ENCODE results near the gene SIVA1.
A peak's percentile ranks its signal among the peaks of the same experiment; 100 is the strongest.

Gene SIVA1

GRCh38 chr14:104753528-104754212 is 723 bp downstream of the SIVA1 start:
- DNase-seq, result no peak

- no peak for DNase-seq
Measured at GRCh38 chr14:104754213-104754851, 1.4 kb downstream of the SIVA1 start.

DNA sequence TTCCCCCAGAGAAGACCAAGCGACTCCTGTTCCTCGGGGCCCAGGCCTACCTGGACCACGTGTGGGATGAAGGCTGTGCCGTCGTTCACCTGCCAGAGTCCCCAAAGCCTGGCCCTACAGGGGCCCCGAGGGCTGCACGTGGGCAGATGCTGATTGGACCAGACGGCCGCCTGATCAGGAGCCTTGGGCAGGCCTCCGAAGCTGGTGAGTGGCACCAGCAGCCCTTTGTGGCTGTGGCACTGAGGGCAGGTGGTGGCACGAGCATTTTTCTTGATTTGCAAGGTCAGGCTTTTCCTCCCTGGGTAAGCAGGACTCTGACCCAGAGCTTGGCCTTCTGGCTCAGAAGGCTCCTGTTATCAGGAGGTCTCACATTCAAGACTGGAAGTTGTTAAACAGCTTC is 2.7 kb downstream of the SIVA1 start:
- no peak for DNase-seq

GRCh38 chr14:104756477-104757237 is 3.7 kb downstream of the SIVA1 start:
- no peak for DNase-seq

GRCh38 chr14:104757238-104757585 is 4.3 kb downstream of the SIVA1 start:
- no peak for DNase-seq

DNA sequence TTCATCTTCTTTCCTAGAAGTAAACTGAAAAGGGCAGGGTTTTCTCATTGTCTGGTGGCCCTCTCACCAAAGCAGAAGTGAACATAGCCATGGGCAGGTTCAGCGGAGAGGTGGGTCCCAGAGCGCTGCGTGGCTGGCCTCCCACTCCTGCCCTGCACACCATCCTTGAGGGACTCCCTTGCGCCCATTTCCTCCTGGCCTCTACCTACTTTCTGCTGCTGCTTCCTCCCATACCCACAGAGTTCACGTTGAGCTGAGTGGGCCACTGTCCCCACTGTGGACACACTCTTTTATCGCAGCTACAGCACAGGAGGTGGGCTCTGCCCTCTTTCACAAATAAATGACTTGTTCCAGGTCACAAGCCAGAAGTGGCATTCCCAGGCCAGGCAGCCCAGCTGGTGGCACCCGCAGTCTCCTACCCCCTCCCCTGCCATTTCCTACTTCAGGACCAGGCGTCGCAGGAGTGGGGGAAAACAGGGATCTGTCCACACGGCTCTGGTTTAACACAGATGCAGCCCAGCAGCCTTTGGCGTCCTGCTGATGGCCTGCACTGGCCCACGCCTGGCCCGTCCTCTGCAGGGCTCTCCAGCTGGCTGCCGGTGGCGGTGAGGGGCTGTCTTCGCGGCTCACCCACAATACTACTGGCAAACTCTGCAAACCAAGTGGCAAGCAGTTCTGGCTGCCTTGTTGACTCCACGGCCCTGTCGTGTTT is 4.9 kb downstream of the SIVA1 start:
- no peak for DNase-seq

DNA sequence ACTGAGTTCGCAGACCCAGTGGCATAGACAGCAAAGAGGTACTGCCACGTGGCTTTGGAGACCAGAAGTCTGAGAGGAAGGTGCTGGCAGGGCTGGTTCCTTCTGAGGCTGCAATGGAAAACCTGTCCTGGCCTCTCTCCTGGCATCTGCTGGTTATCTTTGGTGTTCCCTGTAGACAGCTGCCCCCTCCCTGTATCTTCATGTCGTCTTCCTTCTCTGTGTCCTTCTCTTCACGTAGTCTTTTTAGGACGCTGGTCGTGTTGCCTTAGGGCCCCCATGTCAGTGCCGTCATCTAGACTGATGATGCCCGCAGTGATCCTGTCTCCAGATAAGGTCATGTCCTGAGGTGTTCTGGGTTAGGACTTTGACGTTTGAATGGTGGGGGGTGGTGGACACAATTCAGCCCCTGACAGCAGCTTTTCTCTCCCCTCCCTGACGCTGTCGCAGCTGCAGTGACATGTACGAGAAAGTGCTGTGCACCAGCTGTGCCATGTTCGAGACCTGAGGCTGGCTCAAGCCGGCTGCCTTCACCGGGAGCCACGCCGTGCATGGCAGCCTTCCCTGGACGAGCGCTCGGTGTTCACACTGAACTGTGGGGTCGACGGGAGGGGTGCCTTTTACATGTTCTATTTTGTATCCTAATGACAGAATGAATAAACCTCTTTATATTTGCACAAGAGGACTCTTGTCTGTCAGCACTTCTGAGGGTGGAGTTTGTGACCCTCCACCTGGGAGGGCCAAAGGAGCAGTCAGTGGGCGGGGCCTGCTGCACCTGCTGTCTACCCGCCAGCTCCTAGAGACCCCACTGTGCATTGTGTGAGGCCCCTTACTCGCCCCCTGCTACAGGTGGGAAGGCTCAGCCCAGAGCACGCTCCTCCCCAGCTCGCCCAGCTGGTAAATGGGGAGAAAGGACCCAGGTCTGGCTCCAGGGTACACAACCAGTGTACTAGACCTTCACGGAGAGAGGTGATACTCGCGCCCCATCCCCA is 6.3 kb downstream of the SIVA1 start:
- DNase-seq, result no peak

- no peak for DNase-seq
Measured at GRCh38 chr14:104765517-104765916, 12.6 kb downstream of the SIVA1 start.

- DNase-seq, result no peak
Measured at GRCh38 chr14:104766256-104766862, 13.4 kb downstream of the SIVA1 start.

GRCh38 chr14:104766863-104767633 is 14.1 kb downstream of the SIVA1 start:
- no peak for DNase-seq

DNA sequence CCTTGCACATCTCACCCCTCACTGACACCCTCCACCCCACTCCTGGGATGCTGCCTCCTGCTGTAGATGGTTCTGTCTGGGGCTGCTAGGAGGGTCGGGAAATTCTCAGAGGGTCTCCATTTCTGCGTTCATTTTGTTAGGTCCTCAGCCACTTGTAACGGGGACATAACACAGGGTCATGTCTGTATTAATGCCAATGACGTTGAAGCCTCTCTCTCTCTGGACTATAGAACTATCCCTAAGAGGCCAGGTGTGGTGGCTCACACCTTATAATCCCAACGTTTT is 14.6 kb downstream of the SIVA1 start:
- no peak for DNase-seq

DNA sequence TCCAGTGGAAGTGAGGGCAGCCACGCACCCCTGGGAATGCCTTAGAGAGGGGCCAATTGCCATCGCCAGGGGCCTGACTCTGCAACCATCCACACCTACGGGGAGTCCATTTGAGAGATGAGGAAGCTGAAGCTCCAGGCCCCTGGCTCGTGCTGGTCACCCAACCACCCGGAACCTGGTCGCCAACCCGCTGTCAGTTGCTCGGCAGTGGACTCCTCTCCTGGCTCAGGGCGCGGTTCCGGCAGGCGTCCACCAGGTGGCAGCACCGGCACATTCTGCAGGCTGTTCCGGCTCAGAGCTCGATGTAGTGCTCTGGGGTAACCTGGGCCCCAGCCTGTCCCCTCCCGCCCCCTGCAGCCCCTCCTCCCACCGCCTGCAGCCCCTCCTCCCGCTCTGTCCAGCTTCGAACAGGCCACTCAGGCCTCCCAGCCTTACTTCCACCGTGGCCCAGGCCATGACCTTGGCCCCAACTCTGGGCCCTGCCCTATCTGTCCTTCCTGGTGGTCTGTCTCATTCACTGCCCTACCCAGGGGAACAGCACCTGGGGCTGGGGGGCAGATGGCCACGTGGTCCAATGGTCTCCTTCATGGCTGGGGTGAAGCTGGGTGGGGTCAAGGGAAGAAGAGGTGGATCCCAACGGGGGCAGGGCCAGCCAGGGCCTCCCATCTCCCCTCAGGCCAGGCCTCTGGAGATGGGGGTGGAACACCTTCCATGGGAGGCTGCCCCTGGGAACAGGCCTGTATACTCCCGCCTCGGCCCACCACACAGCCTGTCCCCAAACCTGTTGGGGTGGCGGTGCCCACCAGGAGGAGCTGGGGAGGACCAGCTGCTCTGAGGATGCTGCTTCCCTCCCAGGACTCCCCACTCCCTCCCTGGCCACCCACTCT is 15.7 kb downstream of the SIVA1 start:
- DNase-seq, result peak; percentile 43 to 61

GRCh38 chr14:104769324-104770071 is 16.6 kb downstream of the SIVA1 start:
- DNase-seq, result no peak

GRCh38 chr14:104770072-104770579 is 17.2 kb downstream of the SIVA1 start:
- no peak for DNase-seq

- DNase-seq, result no peak
Measured at GRCh38 chr14:104770851-104771272, 17.9 kb downstream of the SIVA1 start.

GRCh38 chr14:104771374-104771773 is 18.4 kb downstream of the SIVA1 start:
- no peak for DNase-seq

DNA sequence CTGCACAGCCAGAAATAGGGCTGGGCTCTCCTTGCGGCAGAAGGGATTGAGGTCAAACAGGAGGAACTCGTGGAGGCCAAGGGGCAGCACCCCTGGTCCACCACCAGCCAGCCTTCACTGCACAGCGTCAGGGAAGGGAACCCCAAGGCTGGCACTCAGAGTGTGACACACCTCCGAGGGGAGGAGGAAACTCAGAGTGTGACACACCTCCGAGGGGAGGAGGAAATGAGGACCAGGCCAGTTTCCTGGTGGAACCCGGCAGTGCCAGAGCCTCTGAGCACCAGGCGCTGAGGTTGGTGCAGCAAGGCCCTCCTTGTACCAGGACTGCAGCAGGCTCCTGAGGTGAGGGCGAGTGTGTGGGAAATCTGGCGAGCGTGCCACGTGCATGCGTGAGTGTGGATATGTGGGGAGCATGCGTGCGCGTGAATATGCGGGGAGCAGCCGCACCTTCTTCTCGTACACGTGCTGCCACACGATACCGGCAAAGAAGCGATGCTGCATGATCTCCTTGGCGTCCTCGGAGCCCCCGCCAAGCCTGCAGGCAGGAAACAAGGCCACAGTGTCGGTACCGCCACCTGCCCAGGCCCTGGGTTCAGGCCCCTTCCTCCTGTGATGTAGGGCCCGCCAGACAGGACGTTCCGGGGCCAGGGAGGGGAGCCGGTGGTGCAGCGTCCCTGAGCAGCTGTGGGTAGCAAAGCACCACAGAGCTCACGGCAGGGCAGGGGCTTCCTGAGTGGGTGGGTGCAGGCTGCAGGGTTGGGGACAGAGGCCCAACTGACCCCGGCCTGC is 19.2 kb downstream of the SIVA1 start:
- no peak for DNase-seq

All from NCI-H187 (cell line).